Right lobe of liver (tissue), 4 donors: Measurements from ENCODE around the gene KRTAP10-1.

Source experiments
- CTCF ChIP-seq, 4 donors: fragments of 200-600 bp in 3 of 4; fragments of 450-650 bp in 1 of 4; IDR thresholded peaks; one replicate each; pipeline versions ENCODE4 v1.5.1 to v1.8.0; 2016 to 2022; ENCODE audit warnings: antibody characterized with exemption in 4 of 4, mild to moderate bottlenecking in 2 of 4
- POLR2A ChIP-seq: fragments of 450-650 bp; IDR thresholded peaks from one replicate; pipeline ENCODE4 v1.6.1; 2017; ENCODE audit warnings: antibody characterized with exemption, mild to moderate bottlenecking
- donor health status: DM: no; HTN: no; CAD: no.
- donor health status: DM: no; HTN: no; CAD: no.
- donor health status: DM: no; HTN: yes; CAD: no.

- TF ChIP-seq CTCF (IDR thresholded peaks at IDR 0.05) (no peak), POLR2A (no peak)
Measured at GRCh38 chr21:44540741-44541288, 820 bp upstream of the KRTAP10-1 start.
